Loucy (cell line): ENCODE results near the gene WDR54.

Experiments
- H2AFZ ChIP-seq: fragments of 200-600 bp; sonication (generic); 2 replicates; pipeline ENCODE4 v1.6.0; 2016; ENCODE audit warnings: antibody characterized with exemption, mild to moderate bottlenecking, low read length, moderate library complexity
- H3F3A ChIP-seq: fragments of 200-600 bp; 2 replicates; pipeline ENCODE4 v1.6.0; 2016; ENCODE audit warnings: antibody characterized with exemption, low read depth, mild to moderate bottlenecking
- H3K27me3 ChIP-seq: fragments of 200-600 bp; sonication (generic); 2 replicates; pipeline ENCODE4 v1.6.1; 2014; ENCODE audit warnings: low read length, mild to moderate bottlenecking; ENCODE audit not compliant: insufficient read depth, poor library complexity, severe bottlenecking
- H3K36me3 ChIP-seq: fragments of 200-600 bp; sonication (generic); 2 replicates; pipeline ENCODE4 v1.6.1; 2016; ENCODE audit warnings: low read length; ENCODE audit not compliant: insufficient read depth
- H3K4me1 ChIP-seq: fragments of 200-600 bp; sonication (generic); 2 replicates; pipeline ENCODE4 v1.5.1; 2014; ENCODE audit warnings: low read length, mild to moderate bottlenecking; ENCODE audit not compliant: insufficient read depth, poor library complexity, severe bottlenecking
- H3K4me2 ChIP-seq: fragments of 200-600 bp; sonication (generic); 2 replicates; pipeline ENCODE4 v1.6.0; 2014; ENCODE audit warnings: antibody characterized with exemption, low read length, low read depth, mild to moderate bottlenecking; ENCODE audit not compliant: poor library complexity, severe bottlenecking
- H3K4me3 ChIP-seq: fragments of 200-600 bp; sonication (generic); 2 replicates; pipeline ENCODE4 v1.5.1; 2014; ENCODE audit warnings: low read length, mild to moderate bottlenecking, mixed read lengths; ENCODE audit not compliant: poor library complexity, severe bottlenecking
- H3K79me2 ChIP-seq: fragments of 200-600 bp; sonication (generic); 2 replicates; pipeline ENCODE4 v1.6.1; 2014; ENCODE audit warnings: low read length; ENCODE audit not compliant: insufficient read depth
- H3K9ac ChIP-seq: fragments of 200-600 bp; sonication (generic); 2 replicates; pipeline ENCODE4 v1.6.0; 2014; ENCODE audit warnings: mild to moderate bottlenecking, low read depth, low read length, moderate library complexity; ENCODE audit not compliant: poor library complexity, severe bottlenecking
- H3K9me2 ChIP-seq: fragments of 200-600 bp; sonication (generic); replicated peaks from 2 replicates; pipeline ENCODE4 v1.6.1; 2016; ENCODE audit warnings: low read depth, low read length, mixed read lengths
- H3K9me3 ChIP-seq: fragments of 200-600 bp; sonication (generic); 2 replicates; pipeline ENCODE4 v1.6.1; 2014; ENCODE audit warnings: mild to moderate bottlenecking, antibody characterized with exemption, low read length, low read depth; ENCODE audit not compliant: insufficient read depth
- H4K20me1 ChIP-seq: fragments of 200-600 bp; sonication (generic); 2 replicates; pipeline ENCODE4 v1.6.0; 2014; ENCODE audit warnings: antibody characterized with exemption, low read length, mild to moderate bottlenecking; ENCODE audit not compliant: insufficient read depth, poor library complexity, severe bottlenecking
- CTCF ChIP-seq: fragments of 200-600 bp; sonication (generic); conservative IDR thresholded peaks from 2 replicates; pipeline ENCODE4 v1.5.1; 2014; ENCODE audit warnings: mild to moderate bottlenecking, antibody characterized with exemption, low read length
- EZH2phosphoT487 ChIP-seq: fragments of 200-600 bp; IDR thresholded peaks from 2 replicates; pipeline ENCODE4 v1.6.1; 2018; ENCODE audit warnings: antibody characterized with exemption, mild to moderate bottlenecking, moderate library complexity, borderline replicate concordance

Gene WDR54

GRCh38 chr2:74414881-74415761 lies 6.4 kb upstream of the WDR54 start:
- no peaks in the 10 kb centered on the region for H3K9me2 ChIP-seq
- H3K4me3 ChIP-seq: no peak overlapping the region
- no peaks in the 10 kb centered on the region for H3K36me3 ChIP-seq
- H3F3A ChIP-seq: no peaks in the 10 kb centered on the region
- no peaks in the 10 kb centered on the region for H3K9me3 ChIP-seq
- H3K27me3 ChIP-seq: no peaks in the 10 kb centered on the region
- no peak overlapping the region for H3K9ac ChIP-seq
- no peak for TF ChIP-seq EZH2phosphoT487
- no peak for TF ChIP-seq CTCF
- H3K79me2 ChIP-seq: no peaks in the 10 kb centered on the region
- H2AFZ ChIP-seq: no peak overlapping the region
- no peaks in the 10 kb centered on the region for H4K20me1 ChIP-seq
- no peak overlapping the region for H3K4me2 ChIP-seq
- peaks cover 3% of the 10 kb centered on the region for H3K4me1 ChIP-seq

- Histone ChIP-seq H3K4me2 (no peak overlapping the region), H3K4me3 (no peak overlapping the region), H3K9me2 (no peaks in the 10 kb centered on the region), H3K9me3 (no peaks in the 10 kb centered on the region), H3K27me3 (no peaks in the 10 kb centered on the region), H3F3A (no peaks in the 10 kb centered on the region), H3K9ac (no peak overlapping the region), H3K4me1 (peaks cover 9% of the 10 kb centered on the region), H3K79me2 (no peaks in the 10 kb centered on the region), H4K20me1 (no peaks in the 10 kb centered on the region), H2AFZ (no peak overlapping the region), H3K36me3 (no peaks in the 10 kb centered on the region)
- TF ChIP-seq EZH2phosphoT487 (no peak), CTCF (no peak)
Measured at GRCh38 chr2:74415762-74416395, 5.7 kb upstream of the WDR54 start.

DNA sequence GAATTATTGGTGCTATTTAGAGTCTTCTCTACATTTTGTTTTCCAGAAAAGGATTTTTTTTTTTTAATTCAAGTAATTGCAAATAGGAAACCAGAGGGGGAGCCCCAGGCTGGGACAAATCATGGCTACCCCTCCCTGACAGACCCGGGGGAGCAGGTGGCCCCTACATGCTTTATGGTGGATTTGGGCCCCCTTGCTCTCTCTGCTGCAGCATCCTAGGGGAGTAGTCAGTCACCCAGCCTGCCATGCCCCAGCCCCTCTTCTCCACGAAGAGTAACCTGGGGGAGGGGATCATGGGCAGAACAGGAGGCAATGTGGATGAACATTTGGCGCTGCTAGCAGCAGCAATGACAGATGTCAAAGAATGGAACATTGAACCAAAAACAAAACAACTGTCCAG lies 4.8 kb upstream of the WDR54 start:
- Histone ChIP-seq H3K4me1 (peaks cover 13% of the 10 kb centered on the region), H3K79me2 (no peaks in the 10 kb centered on the region; the same call in 1 of the 2 replicates), H4K20me1 (no peaks in the 10 kb centered on the region), H3K36me3 (no peaks in the 10 kb centered on the region), H3K9me3 (no peaks in the 10 kb centered on the region), H2AFZ (no peak overlapping the region), H3K9ac (no peak overlapping the region), H3K4me2 (no peak overlapping the region), H3K9me2 (no peaks in the 10 kb centered on the region), H3F3A (no peaks in the 10 kb centered on the region), H3K27me3 (no peaks in the 10 kb centered on the region), H3K4me3 (no peak overlapping the region)
- TF ChIP-seq EZH2phosphoT487 (no peak), CTCF (peak; percentile 42)
